CD4-positive, CD25-positive, alpha-beta regulatory T cell (primary cell): ENCODE measurements around the gene FHAD1. TPM values are rescaled to one million over a fixed set of nuclear protein-coding genes. Genes with fewer than 3 reads are reported as not detected.
A peak's percentile ranks its signal among the peaks of the same experiment; 100 is the strongest.

Experiments used
- ATAC-seq, 2 donors: fragments of 150-1000 bp; cut with Tn5 transposase; one replicate each; pipeline ENCODE4 v1.10.0; 2021; ENCODE audit warnings: low read depth in 2 of 2, moderate number of reproducible peaks in 2 of 2, moderate library complexity in 1 of 2
- DNase-seq, 3 donors: peaks; one replicate each; pipeline versions ENCODE4 v3.0.0 to v3.0.0-alpha.2; 2012 to 2022; ENCODE audit warnings: mixed read lengths in 1 of 3
- H3K27ac ChIP-seq: one replicate; pipeline ENCODE4 v1.7.0; 2013; ENCODE audit warnings: mild to moderate bottlenecking, low read length; ENCODE audit not compliant: insufficient read depth, poor library complexity, severe bottlenecking
- H3K27me3 ChIP-seq: one replicate; pipeline ENCODE4 v1.7.0; 2013; ENCODE audit warnings: low read length; ENCODE audit not compliant: control insufficient read depth, insufficient read depth
- H3K36me3 ChIP-seq: one replicate; pipeline ENCODE4 v1.7.0; 2013; ENCODE audit warnings: mild to moderate bottlenecking, low read length, moderate library complexity; ENCODE audit not compliant: control insufficient read depth, insufficient read depth
- H3K4me1 ChIP-seq: 2 replicates; pipeline ENCODE4 v1.7.0; 2013; ENCODE audit warnings: mild to moderate bottlenecking, low read length; ENCODE audit not compliant: insufficient read depth, control insufficient read depth, poor library complexity, severe bottlenecking
- H3K4me3 ChIP-seq: one replicate; pipeline ENCODE4 v1.7.0; 2013; ENCODE audit warnings: low read depth, mild to moderate bottlenecking, low read length, moderate library complexity
- H3K9me3 ChIP-seq, 2 experiments: 1 replicate in 1 of 2; 2 replicates in 1 of 2; pipeline ENCODE4 v1.7.0; 2013; ENCODE audit warnings: low read length in 2 of 2, mild to moderate bottlenecking in 1 of 2, moderate library complexity in 1 of 2; ENCODE audit not compliant: control insufficient read depth in 2 of 2
- H3K27ac Mint-ChIP-seq, 3 donors: one replicate each; pipeline ENCODE4 v1.8.0; 2020 to 2022; ENCODE audit warnings: mild to moderate bottlenecking in 3 of 3, mixed read lengths in 3 of 3, moderate library complexity in 2 of 3
- H3K27me3 Mint-ChIP-seq: one replicate; pipeline ENCODE4 v1.8.0; 2022; ENCODE audit warnings: mild to moderate bottlenecking, mixed read lengths
- H3K36me3 Mint-ChIP-seq: one replicate; pipeline ENCODE4 v1.8.0; 2020; ENCODE audit warnings: mixed read lengths
- H3K4me1 Mint-ChIP-seq, 4 donors: one replicate each; pipeline ENCODE4 v1.8.0; 2020 to 2022; ENCODE audit warnings: mixed read lengths in 4 of 4, mild to moderate bottlenecking in 1 of 4
- H3K4me3 Mint-ChIP-seq, 4 donors: one replicate each; pipeline ENCODE4 v1.8.0; 2020 to 2022; ENCODE audit warnings: mild to moderate bottlenecking in 4 of 4, mixed read lengths in 4 of 4, moderate library complexity in 3 of 4
- H3K9me3 Mint-ChIP-seq, 7 donors: one replicate each; pipeline ENCODE4 v1.8.0; 2020 to 2022; ENCODE audit warnings: mixed read lengths in 7 of 7, mild to moderate bottlenecking in 3 of 7, moderate library complexity in 2 of 7
- polyA plus RNA-seq, 4 donors: library from polyadenylated mRNA; unstranded; fragments of 300-500 nt; fragmentation: Illumina TruSeq; gene quantifications; one replicate each; pipeline ENCODE4 v1.2.3, GENCODE V29; 2021
- total RNA-seq: library from RNA; stranded (reverse); gene quantifications from one replicate; pipeline ENCODE4 v1.2.3, GENCODE V29; 2022

Gene FHAD1
- total and polyA plus RNA-seq, 5 donors from 2014 or later = not detected

DNA sequence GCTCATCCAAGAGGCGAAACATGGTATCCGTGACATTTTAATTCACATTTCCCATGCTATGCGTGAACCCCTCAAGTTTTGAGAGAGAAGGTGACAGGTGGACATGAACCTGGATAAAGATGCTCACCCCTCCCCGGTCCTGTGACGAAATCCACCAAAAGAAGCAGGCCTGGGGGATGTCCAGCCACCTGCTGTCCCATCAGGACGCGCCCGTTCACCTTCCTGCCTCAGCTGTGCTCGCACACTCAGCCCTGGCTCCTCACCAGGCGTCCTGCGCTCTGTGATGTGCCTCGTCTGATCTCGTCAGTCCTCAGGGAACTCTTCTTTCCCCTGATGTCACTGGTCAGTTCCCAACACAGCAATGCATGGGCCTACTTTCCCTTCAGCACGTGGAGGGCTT lies 10.3 kb downstream of the FHAD1 start:
- ATAC-seq (no peak), DNase-seq (no peak)
- no peaks in the 10 kb centered on the region for H3K9me3 Mint-ChIP-seq
- H3K36me3 Mint-ChIP-seq = no peaks in the 10 kb centered on the region
- H3K4me3 Mint-ChIP-seq = no peak overlapping the region
- H3K4me1 ChIP-seq = peaks cover 7% of the 10 kb centered on the region
- no peak overlapping the region for H3K27ac ChIP-seq
- H3K9me3 ChIP-seq = no peaks in the 10 kb centered on the region
- peaks cover 22% of the 10 kb centered on the region for H3K27me3 Mint-ChIP-seq
- no peaks in the 10 kb centered on the region for H3K36me3 ChIP-seq
- H3K27me3 ChIP-seq = peaks cover 4% of the 10 kb centered on the region
- H3K4me1 Mint-ChIP-seq = peaks cover 11 to 29% (median 15%) of the 10 kb centered on the region in 4 donors
- no peak overlapping the region for H3K27ac Mint-ChIP-seq
- H3K4me3 ChIP-seq = no peak overlapping the region

DNA sequence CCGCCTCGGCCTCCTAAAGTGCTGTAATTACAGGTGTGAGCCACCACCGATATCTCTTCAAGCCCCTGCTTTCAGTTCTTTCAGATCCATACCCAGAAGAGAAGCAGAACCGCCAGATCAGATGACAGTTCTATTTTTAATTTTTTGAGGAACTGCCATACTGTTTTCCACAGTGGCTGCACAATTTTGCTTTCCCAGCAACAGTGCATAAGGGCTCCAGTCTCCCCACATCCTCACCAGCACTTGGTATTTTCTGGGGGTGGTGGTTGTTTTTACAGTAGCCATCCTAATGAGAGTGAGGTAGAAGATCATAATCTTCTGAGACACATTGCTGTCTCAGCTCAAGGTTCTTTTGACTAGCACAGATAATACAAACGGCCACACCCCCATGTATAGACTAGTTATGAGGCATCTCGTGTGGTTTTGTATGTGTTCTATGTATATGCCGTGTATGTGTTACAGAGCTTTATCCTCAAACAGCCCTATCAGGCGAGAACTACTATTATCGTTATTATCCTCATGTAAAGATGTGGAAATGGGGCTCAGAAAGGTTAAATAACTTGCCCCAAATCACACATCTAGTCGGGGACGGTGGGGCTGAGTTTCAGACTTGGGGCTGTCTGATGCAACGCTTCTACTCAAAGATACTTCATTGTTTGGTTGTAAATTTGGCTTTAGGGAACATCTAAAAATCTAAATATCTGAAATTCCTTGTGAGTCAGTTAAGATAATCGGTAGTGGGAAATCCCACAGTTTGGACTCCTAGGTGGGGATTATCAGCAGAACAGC lies 12.0 kb downstream of the FHAD1 start:
- Mint-ChIP-seq H3K27ac (no peak overlapping the region), H3K27me3 (peaks cover 28% of the 10 kb centered on the region), H3K9me3 (no peaks in the 10 kb centered on the region), H3K4me3 (no peak overlapping the region), H3K4me1 (peaks cover 0 to 15% (median 4%) of the 10 kb centered on the region in 4 donors), H3K36me3 (no peaks in the 10 kb centered on the region)
- no peak for DNase-seq
- peaks cover 4% of the 10 kb centered on the region for H3K27me3 ChIP-seq
- no peak for ATAC-seq
- no peak overlapping the region for H3K27ac ChIP-seq
- no peaks in the 10 kb centered on the region for H3K4me1 ChIP-seq
- no peaks in the 10 kb centered on the region for H3K36me3 ChIP-seq
- no peaks in the 10 kb centered on the region for H3K9me3 ChIP-seq
- H3K4me3 ChIP-seq = no peak overlapping the region

DNA sequence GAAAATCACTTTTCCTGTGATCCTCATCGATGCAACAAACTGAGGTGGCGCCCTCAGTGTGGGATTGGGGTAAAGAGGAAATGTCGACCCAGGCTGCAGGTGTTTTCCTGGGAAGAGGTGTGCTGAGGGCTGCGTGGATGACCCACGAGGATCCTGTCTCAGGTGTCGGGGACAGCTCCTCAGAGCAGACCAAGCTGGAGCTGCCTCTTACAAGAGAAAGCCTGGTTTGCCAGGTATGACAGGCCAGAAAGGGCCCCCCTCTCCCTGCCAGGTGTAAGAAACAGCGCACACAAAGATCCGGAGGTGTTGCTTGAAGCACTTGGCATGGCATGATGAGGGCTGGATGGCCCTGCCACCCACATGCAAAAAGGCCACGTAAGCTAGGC lies 12.6 kb downstream of the FHAD1 start:
- no peak overlapping the region for H3K4me3 Mint-ChIP-seq
- H3K27me3 Mint-ChIP-seq = peaks cover 34% of the 10 kb centered on the region
- peaks cover 0 to 1% (median 0%) of the 10 kb centered on the region in 7 donors for H3K9me3 Mint-ChIP-seq
- no peaks in the 10 kb centered on the region for H3K4me1 ChIP-seq
- H3K4me3 ChIP-seq = no peak overlapping the region
- peaks cover 0 to under 1% of the 10 kb centered on the region in 2 experiments for H3K9me3 ChIP-seq
- no peak for ATAC-seq
- no peak overlapping the region for H3K27ac Mint-ChIP-seq
- DNase-seq = no peak
- no peaks in the 10 kb centered on the region for H3K36me3 ChIP-seq
- peaks cover 5% of the 10 kb centered on the region for H3K27me3 ChIP-seq
- no peak overlapping the region for H3K27ac ChIP-seq
- peaks cover 0 to 15% (median 4%) of the 10 kb centered on the region in 4 donors for H3K4me1 Mint-ChIP-seq
- H3K36me3 Mint-ChIP-seq = no peaks in the 10 kb centered on the region

DNA sequence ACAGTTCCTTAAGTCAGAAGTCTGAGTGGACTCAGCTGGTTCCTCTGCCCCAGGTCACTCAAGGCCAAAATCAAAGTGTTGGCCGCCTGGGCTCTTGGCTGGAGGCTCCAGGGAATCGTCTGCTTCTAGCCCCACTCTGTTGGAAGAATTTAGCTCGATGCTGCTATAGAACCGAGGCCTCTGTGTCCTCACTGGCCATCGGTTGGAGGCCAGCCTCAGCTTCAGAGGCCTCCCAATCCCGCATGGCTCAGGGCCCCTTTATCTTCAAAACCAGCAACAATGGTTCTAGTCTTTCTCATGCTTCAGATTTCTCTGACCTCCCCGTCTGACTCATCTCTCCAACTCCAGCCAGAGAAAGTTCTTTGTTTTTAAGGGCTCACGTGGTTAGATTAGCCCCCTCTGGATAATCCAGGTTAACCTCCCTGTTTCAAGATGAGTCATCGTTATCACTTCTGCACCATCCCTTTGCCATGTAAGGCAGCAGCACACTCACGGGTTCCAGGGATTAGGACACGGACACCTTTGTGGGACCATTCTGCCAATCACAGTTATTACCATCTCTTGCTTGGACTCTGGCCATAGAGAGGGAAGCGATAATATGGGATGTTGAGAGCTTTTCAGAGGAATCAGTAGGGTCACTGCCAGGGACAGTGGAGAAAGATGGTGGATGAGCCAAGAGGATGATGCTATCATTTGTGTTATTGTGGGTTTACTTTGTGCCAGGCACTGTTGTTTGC lies 13.6 kb downstream of the FHAD1 start:
- Mint-ChIP-seq H3K9me3 (peaks cover 0 to 7% (median 0%) of the 10 kb centered on the region in 7 donors), H3K36me3 (no peaks in the 10 kb centered on the region), H3K4me3 (no peak overlapping the region), H3K4me1 (peaks cover 0 to 15% (median 4%) of the 10 kb centered on the region in 4 donors), H3K27ac (no peak overlapping the region), H3K27me3 (peaks cover 34% of the 10 kb centered on the region)
- peaks cover 0 to 9% of the 10 kb centered on the region in 2 experiments for H3K9me3 ChIP-seq
- no peaks in the 10 kb centered on the region for H3K4me1 ChIP-seq
- no peak overlapping the region for H3K4me3 ChIP-seq
- no peak overlapping the region for H3K27ac ChIP-seq
- H3K36me3 ChIP-seq = no peaks in the 10 kb centered on the region
- no peak for ATAC-seq
- peaks cover 13% of the 10 kb centered on the region for H3K27me3 ChIP-seq
- no peak for DNase-seq

DNA sequence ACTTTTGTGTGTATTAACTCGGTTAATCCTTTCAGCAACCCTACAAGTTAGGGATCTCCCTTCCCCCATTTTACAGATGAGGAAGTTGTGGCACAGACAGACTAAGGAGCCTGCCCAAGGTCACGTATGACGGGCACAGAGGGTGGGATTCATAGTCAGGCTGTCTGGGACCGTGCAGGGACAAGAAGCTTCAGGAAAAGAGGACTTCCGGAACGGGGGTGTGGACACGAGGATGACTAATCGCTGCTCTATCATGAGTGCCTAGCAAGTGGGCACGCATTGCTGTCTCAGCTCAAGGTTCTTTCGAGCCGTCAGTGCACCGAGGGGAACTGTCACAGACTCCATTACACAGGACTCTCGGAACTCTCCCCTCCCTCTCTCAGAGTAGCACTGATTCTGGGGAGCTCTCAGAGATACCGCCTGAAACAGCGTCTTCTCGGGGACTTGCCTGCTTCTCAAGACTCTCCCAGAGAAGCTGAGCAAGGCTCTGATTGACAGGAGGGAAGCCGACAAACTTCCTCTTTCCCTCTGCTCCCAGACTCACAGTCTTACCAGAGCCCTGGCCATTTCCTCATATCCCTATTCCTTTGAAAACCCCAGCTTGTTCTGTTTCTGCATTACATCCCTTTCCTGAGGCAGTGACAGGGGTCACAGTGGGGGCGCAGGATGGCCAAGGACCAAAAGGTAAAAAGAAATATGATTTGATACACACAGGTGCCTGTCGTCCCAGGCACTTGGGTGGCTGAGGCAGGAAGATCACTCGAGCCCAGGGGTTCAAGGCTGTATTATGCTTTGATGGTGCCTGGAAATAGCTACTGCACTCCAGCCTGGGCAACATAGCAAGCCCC lies 14.4 kb downstream of the FHAD1 start:
- Mint-ChIP-seq H3K4me1 (peaks cover 0 to 15% (median 4%) of the 10 kb centered on the region in 4 donors), H3K27me3 (peaks cover 37% of the 10 kb centered on the region), H3K4me3 (peak overlapping the region in 1 of 4 donors; percentile 29), H3K9me3 (peaks cover 0 to 8% (median 4%) of the 10 kb centered on the region in 7 donors), H3K36me3 (no peaks in the 10 kb centered on the region), H3K27ac (peak overlapping the region in 1 of 3 donors; percentile 49)
- Histone ChIP-seq H3K4me3 (no peak overlapping the region), H3K36me3 (no peaks in the 10 kb centered on the region), H3K27ac (no peak overlapping the region), H3K27me3 (peaks cover 13% of the 10 kb centered on the region), H3K9me3 (peaks cover 0 to 9% of the 10 kb centered on the region in 2 experiments), H3K4me1 (no peaks in the 10 kb centered on the region)
- DNase-seq = no peak
- ATAC-seq = peak; percentile 50 to 65

DNA sequence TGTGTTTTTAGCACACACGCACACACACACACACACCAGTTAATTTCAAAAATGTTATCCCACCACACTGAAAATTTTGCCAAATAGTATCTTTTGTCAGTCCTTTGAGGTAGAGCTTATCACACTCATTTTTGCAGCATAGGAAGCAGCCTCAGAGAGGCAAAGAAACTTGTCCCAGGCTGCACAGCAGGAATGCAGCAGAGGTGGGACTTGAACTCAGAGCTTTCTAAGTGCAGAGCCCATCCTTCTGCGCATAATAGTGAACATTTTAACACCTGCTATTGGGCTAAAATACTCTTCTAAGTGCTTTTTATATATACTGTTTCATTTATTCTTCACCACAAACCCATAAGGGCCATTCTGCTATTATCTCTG lies 15.0 kb downstream of the FHAD1 start:
- Mint-ChIP-seq H3K4me1 (peaks cover 0 to 15% (median 4%) of the 10 kb centered on the region in 4 donors), H3K27ac (peak overlapping the region in 1 of 3 donors; percentile 49), H3K9me3 (peaks cover 0 to 11% (median 5%) of the 10 kb centered on the region in 7 donors), H3K27me3 (peaks cover 43% of the 10 kb centered on the region), H3K4me3 (peak overlapping the region in 1 of 4 donors; percentile 16), H3K36me3 (no peaks in the 10 kb centered on the region)
- no peak overlapping the region for H3K4me3 ChIP-seq
- no peak overlapping the region for H3K27ac ChIP-seq
- peaks cover 0 to 9% of the 10 kb centered on the region in 2 experiments for H3K9me3 ChIP-seq
- no peaks in the 10 kb centered on the region for H3K36me3 ChIP-seq
- DNase-seq (no peak), ATAC-seq (no peak)
- peaks cover 13% of the 10 kb centered on the region for H3K27me3 ChIP-seq
- no peaks in the 10 kb centered on the region for H3K4me1 ChIP-seq

DNA sequence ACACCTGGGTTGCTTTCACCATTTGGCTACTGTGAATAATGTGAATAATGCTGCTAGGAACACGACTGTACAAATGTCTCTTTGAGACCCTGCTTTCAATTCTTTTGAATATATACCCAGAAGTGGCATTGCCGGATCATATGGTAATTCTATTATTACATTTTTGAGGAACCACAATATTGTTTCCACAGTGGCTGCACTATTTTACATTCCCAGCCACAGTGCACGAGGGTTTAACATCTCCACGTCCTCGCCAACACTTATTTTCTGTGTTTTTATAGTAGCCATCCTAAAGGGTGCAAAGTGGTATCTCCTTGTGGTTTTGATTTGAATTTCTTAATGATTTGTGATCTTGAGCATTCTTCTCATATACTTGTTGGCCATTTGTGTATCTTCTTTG lies 15.7 kb downstream of the FHAD1 start:
- H3K27ac Mint-ChIP-seq = no peak overlapping the region

More for the DNA sequence above, 15.7 kb downstream of the FHAD1 start:
- DNase-seq (no peak), ATAC-seq (no peak)
- no peak overlapping the region for H3K27ac ChIP-seq
- peaks cover 0 to 15% (median 4%) of the 10 kb centered on the region in 4 donors for H3K4me1 Mint-ChIP-seq
- H3K9me3 Mint-ChIP-seq = peaks cover 0 to 11% (median 5%) of the 10 kb centered on the region in 7 donors
- H3K4me1 ChIP-seq = no peaks in the 10 kb centered on the region
- H3K36me3 Mint-ChIP-seq = no peaks in the 10 kb centered on the region
- peaks cover 47% of the 10 kb centered on the region for H3K27me3 Mint-ChIP-seq
- H3K9me3 ChIP-seq = peaks cover 0 to 9% of the 10 kb centered on the region in 2 experiments
- no peaks in the 10 kb centered on the region for H3K36me3 ChIP-seq
- H3K4me3 Mint-ChIP-seq = no peak overlapping the region
- H3K4me3 ChIP-seq = no peak overlapping the region
- peaks cover 13% of the 10 kb centered on the region for H3K27me3 ChIP-seq
